Parathyroid adenoma (tissue), 2 donors: ENCODE measurements around the gene DIAPH2.
"Not testable (repeated sequence)": the region's sequence is repeated elsewhere in the genome, so short reads cannot be mapped to it uniquely, and the experiment has no call there.

Source experiments
- H2AFZ ChIP-seq: fragments of 300-600 bp; sonication (generic); one replicate; pipeline ENCODE4 v1.7.0; 2017; ENCODE audit warnings: antibody characterized with exemption, mild to moderate bottlenecking
- H3K27ac ChIP-seq: fragments of 300-600 bp; sonication (generic); one replicate; pipeline ENCODE4 v1.7.0; 2017
- H3K27me3 ChIP-seq: fragments of 300-600 bp; sonication (generic); one replicate; pipeline ENCODE4 v1.7.0; 2017; ENCODE audit warnings: low read length; ENCODE audit not compliant: control insufficient read depth, insufficient read depth
- H3K36me3 ChIP-seq: fragments of 300-600 bp; sonication (generic); one replicate; pipeline ENCODE4 v1.7.0; 2017; ENCODE audit warnings: low read length; ENCODE audit not compliant: control insufficient read depth, insufficient read depth
- H3K4me1 ChIP-seq: fragments of 300-600 bp; sonication (generic); one replicate; pipeline ENCODE4 v1.7.0; 2017; ENCODE audit warnings: control low read depth
- H3K4me2 ChIP-seq: fragments of 300-600 bp; sonication (generic); one replicate; pipeline ENCODE4 v1.7.0; 2017; ENCODE audit warnings: low read length
- H3K4me3 ChIP-seq: fragments of 300-600 bp; sonication (generic); one replicate; pipeline ENCODE4 v1.7.0; 2017; ENCODE audit warnings: low read depth, low read length
- H3K79me2 ChIP-seq: fragments of 300-600 bp; sonication (generic); one replicate; pipeline ENCODE4 v1.7.0; 2017; ENCODE audit warnings: control low read depth
- H3K9ac ChIP-seq: fragments of 300-600 bp; sonication (generic); one replicate; pipeline ENCODE4 v1.7.0; 2017; ENCODE audit warnings: mild to moderate bottlenecking
- H3K9me3 ChIP-seq: fragments of 300-600 bp; sonication (generic); one replicate; pipeline ENCODE4 v1.7.0; 2017; ENCODE audit warnings: low read length; ENCODE audit not compliant: control insufficient read depth
- CTCF ChIP-seq: fragments of 300-600 bp; sonication (generic); IDR thresholded peaks from one replicate; pipeline ENCODE4 v1.7.0; 2017; ENCODE audit warnings: antibody characterized with exemption, mild to moderate bottlenecking
- donor health status: primary hyperparathyroidism.

DIAPH2 gene

GRCh38 chrX:96843566-96843965 lies 158.9 kb downstream of the DIAPH2 start:
- Histone ChIP-seq H3K36me3 (no peaks in the 10 kb centered on the region), H3K4me2 (no peak overlapping the region), H3K9ac (no peak overlapping the region), H3K27me3 (no peaks in the 10 kb centered on the region), H3K27ac (no peak overlapping the region), H3K4me1 (no peaks in the 10 kb centered on the region), H3K9me3 (no peaks in the 10 kb centered on the region), H3K4me3 (no peak overlapping the region), H3K79me2 (no peaks in the 10 kb centered on the region), H2AFZ (no peak overlapping the region)
- TF ChIP-seq CTCF = no peak

- no peaks in the 10 kb centered on the region for H3K4me1 ChIP-seq
- no peak overlapping the region for H3K4me3 ChIP-seq
- H3K27me3 ChIP-seq = no peaks in the 10 kb centered on the region
- H2AFZ ChIP-seq = no peak overlapping the region
- H3K9me3 ChIP-seq = no peaks in the 10 kb centered on the region
- no peaks in the 10 kb centered on the region for H3K36me3 ChIP-seq
- no peak overlapping the region for H3K9ac ChIP-seq
- H3K79me2 ChIP-seq = no peaks in the 10 kb centered on the region
- H3K27ac ChIP-seq = no peak overlapping the region
- TF ChIP-seq CTCF = no peak
- no peak overlapping the region for H3K4me2 ChIP-seq
These were observed 162.2 kb downstream of the DIAPH2 start for GRCh38 chrX:96846841-96847240.

GRCh38 chrX:96859422-96859821 lies 174.8 kb downstream of the DIAPH2 start:
- not testable (repeated sequence) for H3K4me3 ChIP-seq, H3K36me3 ChIP-seq, H3K79me2 ChIP-seq, H3K9me3 ChIP-seq, H2AFZ ChIP-seq, H3K4me1 ChIP-seq, H3K4me2 ChIP-seq, H3K27me3 ChIP-seq, H3K27ac ChIP-seq, H3K9ac ChIP-seq

DNA sequence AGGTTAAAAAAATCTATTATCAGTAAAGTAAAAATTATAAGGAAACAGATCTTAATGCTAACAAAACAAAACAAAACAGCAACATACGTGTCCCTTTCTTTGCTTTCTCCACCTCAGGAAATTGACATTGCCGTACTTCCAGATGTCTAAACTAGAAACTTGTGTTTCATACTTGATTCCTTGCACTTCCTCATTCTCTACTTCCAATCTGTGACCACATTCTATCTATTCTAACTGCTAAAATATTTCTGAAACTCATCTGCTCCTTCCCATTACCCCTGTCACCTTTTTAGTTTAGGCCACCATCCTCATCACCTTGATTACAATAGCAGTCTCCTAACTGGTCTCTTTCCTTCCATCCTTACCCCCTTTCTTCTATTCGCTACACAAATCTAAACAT lies 176.6 kb downstream of the DIAPH2 start:
- Histone ChIP-seq H3K9me3 (no peaks in the 10 kb centered on the region), H3K27me3 (no peaks in the 10 kb centered on the region), H3K36me3 (no peaks in the 10 kb centered on the region), H3K79me2 (no peaks in the 10 kb centered on the region), H3K4me2 (no peak overlapping the region), H2AFZ (no peak overlapping the region), H3K27ac (no peak overlapping the region), H3K4me3 (no peak overlapping the region), H3K9ac (no peak overlapping the region), H3K4me1 (no peaks in the 10 kb centered on the region)
- TF ChIP-seq CTCF = no peak

GRCh38 chrX:96861661-96862060 lies 177.0 kb downstream of the DIAPH2 start:
- H3K4me2 ChIP-seq = no peak overlapping the region
- no peaks in the 10 kb centered on the region for H3K4me1 ChIP-seq
- no peak for TF ChIP-seq CTCF
- no peaks in the 10 kb centered on the region for H3K9me3 ChIP-seq
- H3K4me3 ChIP-seq = no peak overlapping the region
- H3K27ac ChIP-seq = no peak overlapping the region
- no peaks in the 10 kb centered on the region for H3K79me2 ChIP-seq
- no peak overlapping the region for H3K9ac ChIP-seq
- H2AFZ ChIP-seq = no peak overlapping the region
- no peaks in the 10 kb centered on the region for H3K27me3 ChIP-seq
- H3K36me3 ChIP-seq = no peaks in the 10 kb centered on the region
